Tibial artery (tissue), 4 donors: ENCODE results near the gene WFDC11.
"Not testable (repeated sequence)": the region's sequence is repeated elsewhere in the genome, so short reads cannot be mapped to it uniquely, and the experiment has no call there.

ENCODE experiments used
- DNase-seq, 2 donors: peaks; one replicate each; pipeline ENCODE4 v3.0.0-alpha.2; 2019
- H3K27ac ChIP-seq, 2 donors: fragments of 200-600 bp; sonication (generic) in 1 of 2; 1 replicate in 1 of 2; 2 replicates in 1 of 2; pipeline ENCODE4 v1.5.1; 2018 to 2019; ENCODE audit warnings: mild to moderate bottlenecking in 1 of 2
- H3K27me3 ChIP-seq, 2 donors: fragments of 200-600 bp; sonication (generic) in 1 of 2; one replicate each; pipeline versions ENCODE4 v1.5.1 to v1.6.0; 2016 to 2019
- H3K36me3 ChIP-seq, 3 donors: fragments of 200-600 bp; sonication (generic) in 2 of 3; one replicate each; pipeline ENCODE4 v1.5.1; 2016 to 2019; ENCODE audit warnings: mild to moderate bottlenecking in 2 of 3
- H3K4me1 ChIP-seq, 4 donors: fragments of 200-600 bp; sonication (generic) in 2 of 4; 1 replicate in 3 of 4; 2 replicates in 1 of 4; pipeline ENCODE4 v1.5.1; 2016 to 2019
- H3K4me3 ChIP-seq, 2 donors: fragments of 200-600 bp; sonication (generic) in 1 of 2; 1 replicate in 1 of 2; 2 replicates in 1 of 2; pipeline ENCODE4 v1.5.1; 2018 to 2019; ENCODE audit warnings: mild to moderate bottlenecking in 2 of 2
- H3K9me3 ChIP-seq, 3 donors: fragments of 200-600 bp; sonication (generic) in 1 of 3; one replicate each; pipeline ENCODE4 v1.5.1; 2016 to 2019
- intact Hi-C: fragments of 100-400 bp; cut with DNase I; formaldehyde crosslinking; loops from one replicate; pipeline ENCODE4 v1.15.0; 2023; ENCODE audit warnings: low total_unique reads
- TF ChIP-seq, protein P1 (sequence below), 2 experiments: fragments of 200-600 bp in 1 of 2; fragments of 450-650 bp in 1 of 2; IDR thresholded peaks; one replicate each; pipeline ENCODE4 v1.5.1; 2017 to 2019; ENCODE audit warnings: antibody characterized with exemption in 2 of 2, mild to moderate bottlenecking in 1 of 2, moderate library complexity in 1 of 2

The WFDC11 gene

GRCh38 chr20:45646875-45647274, 23.2 kb downstream of the WFDC11 start:
- Histone ChIP-seq H3K27ac (no peak overlapping the region), H3K4me1 (no peaks in the 10 kb centered on the region), H3K36me3 (no peaks in the 10 kb centered on the region), H3K27me3 (no peaks in the 10 kb centered on the region), H3K9me3 (no peaks in the 10 kb centered on the region), H3K4me3 (no peak overlapping the region)
- TF ChIP-seq, protein P1, sequence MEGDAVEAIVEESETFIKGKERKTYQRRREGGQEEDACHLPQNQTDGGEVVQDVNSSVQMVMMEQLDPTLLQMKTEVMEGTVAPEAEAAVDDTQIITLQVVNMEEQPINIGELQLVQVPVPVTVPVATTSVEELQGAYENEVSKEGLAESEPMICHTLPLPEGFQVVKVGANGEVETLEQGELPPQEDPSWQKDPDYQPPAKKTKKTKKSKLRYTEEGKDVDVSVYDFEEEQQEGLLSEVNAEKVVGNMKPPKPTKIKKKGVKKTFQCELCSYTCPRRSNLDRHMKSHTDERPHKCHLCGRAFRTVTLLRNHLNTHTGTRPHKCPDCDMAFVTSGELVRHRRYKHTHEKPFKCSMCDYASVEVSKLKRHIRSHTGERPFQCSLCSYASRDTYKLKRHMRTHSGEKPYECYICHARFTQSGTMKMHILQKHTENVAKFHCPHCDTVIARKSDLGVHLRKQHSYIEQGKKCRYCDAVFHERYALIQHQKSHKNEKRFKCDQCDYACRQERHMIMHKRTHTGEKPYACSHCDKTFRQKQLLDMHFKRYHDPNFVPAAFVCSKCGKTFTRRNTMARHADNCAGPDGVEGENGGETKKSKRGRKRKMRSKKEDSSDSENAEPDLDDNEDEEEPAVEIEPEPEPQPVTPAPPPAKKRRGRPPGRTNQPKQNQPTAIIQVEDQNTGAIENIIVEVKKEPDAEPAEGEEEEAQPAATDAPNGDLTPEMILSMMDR (IDR thresholded peaks at IDR 0.05) = no peak
- intact Hi-C loops = no loop called here
- no peak for DNase-seq

- DNase-seq, H3K4me3 ChIP-seq, H3K27ac ChIP-seq, H3K9me3 ChIP-seq, H3K36me3 ChIP-seq, H3K4me1 ChIP-seq, intact Hi-C loops, H3K27me3 ChIP-seq: not testable (repeated sequence)
Measured at GRCh38 chr20:45645869-45646268, 24.2 kb downstream of the WFDC11 start.

DNA sequence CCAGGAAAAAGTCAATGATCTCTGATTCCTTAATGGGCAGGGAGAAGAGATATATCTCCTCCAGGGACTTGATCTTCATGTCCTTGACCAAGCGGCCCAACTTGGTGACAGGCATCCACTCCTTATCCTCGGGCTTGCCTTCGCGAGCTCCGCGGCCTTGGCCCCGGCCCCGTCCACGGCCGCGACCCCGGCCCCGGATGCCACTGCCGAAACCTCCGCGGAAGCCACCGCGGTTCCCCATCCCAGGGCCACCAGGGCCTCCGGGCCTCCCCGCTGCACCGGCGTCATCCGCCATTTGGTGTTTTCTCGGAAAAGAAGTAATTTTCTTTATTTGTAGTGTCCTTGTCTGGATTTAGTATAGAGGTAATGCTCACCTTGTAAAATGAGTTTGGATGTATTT, 29.0 kb downstream of the WFDC11 start:
- intact Hi-C loops, DNase-seq, H3K27ac ChIP-seq, H3K4me1 ChIP-seq, H3K9me3 ChIP-seq, H3K4me3 ChIP-seq, H3K27me3 ChIP-seq, H3K36me3 ChIP-seq: not testable (repeated sequence)

DNA sequence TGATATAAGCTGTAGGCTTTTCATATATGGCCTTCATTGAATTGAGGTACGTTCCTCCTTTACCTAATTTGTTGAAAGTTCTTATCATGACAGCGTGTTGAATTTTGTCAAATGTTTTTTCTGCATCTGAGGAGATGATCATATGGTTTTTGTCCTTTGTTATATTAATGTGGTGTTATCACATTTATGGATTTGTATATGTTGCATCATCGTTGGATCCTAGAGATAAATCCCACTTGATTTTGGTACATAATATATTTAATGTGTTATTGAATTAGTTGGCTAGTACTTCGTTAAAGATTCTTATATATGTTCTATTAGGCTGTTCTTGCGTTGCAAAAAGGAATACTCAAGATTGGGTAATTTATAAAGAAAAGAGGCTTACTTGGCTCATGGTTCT, 30.4 kb downstream of the WFDC11 start:
- intact Hi-C loops = no loop called here
- TF ChIP-seq, protein P1 (IDR thresholded peaks at IDR 0.05) = no peak
- H3K4me3 ChIP-seq = no peak overlapping the region
- no peak for DNase-seq
- no peak overlapping the region for H3K27ac ChIP-seq
- H3K36me3 ChIP-seq = no peaks in the 10 kb centered on the region
- H3K27me3 ChIP-seq = no peaks in the 10 kb centered on the region
- no peaks in the 10 kb centered on the region for H3K9me3 ChIP-seq
- no peaks in the 10 kb centered on the region for H3K4me1 ChIP-seq

DNA sequence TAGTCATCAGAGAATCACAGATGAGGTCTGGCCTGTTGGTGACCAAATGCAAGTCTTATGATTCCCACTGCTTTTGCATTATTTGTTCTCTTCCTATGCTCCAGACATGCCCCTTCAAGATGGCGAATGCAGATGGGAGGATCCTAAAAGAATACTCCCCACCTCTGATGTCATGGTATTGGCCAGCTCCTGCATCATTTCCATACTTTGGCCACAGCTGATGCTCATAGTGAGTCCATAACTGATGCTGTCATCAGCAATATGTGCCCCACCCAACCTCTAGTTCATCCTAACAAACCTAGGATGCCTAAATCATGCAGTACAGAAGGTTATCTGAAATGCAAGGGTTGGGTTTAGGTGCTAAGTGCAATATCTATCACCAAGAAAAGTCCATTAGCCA, 33.5 kb downstream of the WFDC11 start:
- H3K4me3 ChIP-seq = no peak overlapping the region
- no peaks in the 10 kb centered on the region for H3K4me1 ChIP-seq
- no peak overlapping the region for H3K27ac ChIP-seq
- TF ChIP-seq, protein P1 (IDR thresholded peaks at IDR 0.05) = no peak
- no peaks in the 10 kb centered on the region for H3K36me3 ChIP-seq
- intact Hi-C loops = no loop called here
- no peaks in the 10 kb centered on the region for H3K27me3 ChIP-seq
- no peaks in the 10 kb centered on the region for H3K9me3 ChIP-seq
- DNase-seq = no peak

DNA sequence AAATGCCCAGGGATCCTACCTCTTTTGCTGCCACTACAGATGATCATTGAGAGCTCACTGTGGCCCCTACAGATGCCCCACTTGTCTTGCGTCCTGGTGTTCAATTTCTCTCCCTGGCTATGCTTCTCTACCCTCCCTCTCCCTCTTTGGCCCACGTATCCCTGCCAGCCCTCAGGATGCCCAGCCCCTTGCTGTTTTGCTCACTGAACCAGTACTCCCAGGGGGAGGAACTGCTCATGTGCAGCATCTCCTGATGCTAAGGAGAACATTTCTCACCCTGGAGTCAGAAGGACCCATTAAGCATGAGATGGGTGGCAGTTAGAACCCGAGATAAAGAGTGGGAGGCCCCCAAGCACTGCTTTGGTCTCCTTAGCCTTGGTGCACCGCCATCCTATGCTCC, 38.9 kb downstream of the WFDC11 start, which contains the start of gene WFDC9:
Gene WFDC9 (minus strand): TSS at position 101 of the 400 bp plus-strand sequence. CDS start 21,103 bp downstream, outside the sequence.
- Histone ChIP-seq H3K9me3 (no peaks in the 10 kb centered on the region), H3K4me1 (peaks cover 0 to 5% (median 0%) of the 10 kb centered on the region in 4 donors), H3K27me3 (no peaks in the 10 kb centered on the region), H3K36me3 (no peaks in the 10 kb centered on the region), H3K27ac (no peak within 1 kb of the TSS), H3K4me3 (no peak within 1 kb of the TSS)
- TF ChIP-seq, protein P1 (IDR thresholded peaks at IDR 0.05) = no peak
- intact Hi-C loops = no loop called here
- DNase-seq = no peak

- H3K9me3 ChIP-seq = no peaks in the 10 kb centered on the region
- H3K27ac ChIP-seq = no peak overlapping the region
- no peak for DNase-seq
- H3K36me3 ChIP-seq = no peaks in the 10 kb centered on the region
- TF ChIP-seq, protein P1 (IDR thresholded peaks at IDR 0.05) = no peak
- no peaks in the 10 kb centered on the region for H3K27me3 ChIP-seq
- intact Hi-C loops = no loop called here
- H3K4me1 ChIP-seq = peaks cover 0 to 5% (median 0%) of the 10 kb centered on the region in 4 donors
- no peak overlapping the region for H3K4me3 ChIP-seq
Measured at GRCh38 chr20:45630371-45630770, 39.7 kb downstream of the WFDC11 start.
